ENCODE data around the gene R3HDML.

R3HDML gene

GRCh38 chr20:44370639-44371218 is 33.9 kb downstream of the R3HDML start:
- Histone ChIP-seq H3K27ac (ENCODE audit: low read length) (no peak overlapping the region), H3K27me3 (ENCODE audit: insufficient read depth, low read length) (no peaks in the 10 kb centered on the region), H3K36me3 (ENCODE audit: insufficient read depth, low read depth, low read length) (no peaks in the 10 kb centered on the region), H3K9me3 (ENCODE audit: insufficient read depth, low read depth, low read length) (no peaks in the 10 kb centered on the region), H3K4me1 (ENCODE audit: insufficient read depth, low read length) (no peaks in the 10 kb centered on the region), H3K4me3 (ENCODE audit: low read length) (no peak overlapping the region), H3K9ac (ENCODE audit: low read depth, low read length) (no peak overlapping the region)

DNA sequence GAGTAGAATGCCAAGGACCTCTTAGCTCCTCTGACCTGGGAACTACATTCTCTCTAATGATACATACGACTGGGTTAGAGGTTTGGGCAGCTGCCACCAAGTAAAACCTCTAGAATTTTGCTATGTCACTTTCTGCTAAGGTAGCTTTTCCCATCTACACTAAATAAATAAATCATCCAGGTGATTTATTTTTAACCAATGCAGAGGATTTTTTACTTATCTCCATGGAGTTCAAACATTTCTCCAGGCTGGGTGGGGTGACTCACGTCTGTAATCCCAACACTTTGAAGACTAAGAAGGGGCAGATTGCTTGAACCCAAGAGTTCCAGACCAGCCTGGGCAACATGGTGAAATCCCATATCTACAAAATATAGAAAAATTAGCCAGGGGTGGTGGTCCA is 45.8 kb downstream of the R3HDML start:
- Histone ChIP-seq H3K9me3 (ENCODE audit: insufficient read depth, low read depth, low read length) (no peaks in the 10 kb centered on the region), H3K4me3 (ENCODE audit: low read length) (no peak overlapping the region), H3K36me3 (ENCODE audit: insufficient read depth, low read depth, low read length) (no peaks in the 10 kb centered on the region), H3K27ac (ENCODE audit: low read length) (no peak overlapping the region), H3K4me1 (ENCODE audit: insufficient read depth, low read length) (no peaks in the 10 kb centered on the region), H3K27me3 (ENCODE audit: insufficient read depth, low read length) (no peaks in the 10 kb centered on the region), H3K9ac (ENCODE audit: low read depth, low read length) (no peak overlapping the region)

DNA sequence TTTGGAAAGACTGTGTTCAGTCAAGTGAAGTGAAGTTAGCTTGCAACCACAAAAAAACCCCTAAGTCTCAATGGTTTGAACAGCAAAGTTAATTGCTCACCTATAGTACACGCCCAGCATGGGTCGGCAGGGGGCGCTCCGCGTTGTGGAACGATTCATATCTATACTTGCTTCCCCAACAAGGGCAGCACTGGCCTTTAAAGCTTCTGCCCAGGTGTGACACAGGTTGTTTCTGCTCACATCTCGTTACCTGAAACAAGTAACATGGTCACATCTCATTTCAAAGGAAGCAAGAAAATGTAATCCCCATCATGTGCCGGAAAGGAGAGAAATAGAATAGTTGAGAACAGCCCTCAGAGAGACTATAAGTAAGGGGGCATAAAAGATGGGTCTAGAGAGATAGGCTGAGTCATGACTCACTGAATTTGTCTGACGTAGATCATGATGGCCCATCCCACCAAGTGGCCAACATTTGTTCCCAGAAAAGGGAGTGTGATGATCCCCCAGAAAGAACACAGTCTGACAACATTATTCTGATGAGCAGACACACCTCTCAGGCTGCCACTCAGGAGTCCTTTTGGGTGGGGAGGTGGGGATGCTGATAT is 47.7 kb downstream of the R3HDML start:
- no peaks in the 10 kb centered on the region for H3K36me3 ChIP-seq (ENCODE audit: insufficient read depth, low read depth, low read length)
- H3K4me3 ChIP-seq (ENCODE audit: low read length), result no peak overlapping the region
- H3K9me3 ChIP-seq (ENCODE audit: insufficient read depth, low read depth, low read length), result no peaks in the 10 kb centered on the region
- H3K9ac ChIP-seq (ENCODE audit: low read depth, low read length), result no peak overlapping the region
- H3K4me1 ChIP-seq (ENCODE audit: insufficient read depth, low read length), result no peaks in the 10 kb centered on the region
- no peak overlapping the region for H3K27ac ChIP-seq (ENCODE audit: low read length)
- H3K27me3 ChIP-seq (ENCODE audit: insufficient read depth, low read length), result peaks cover 8% of the 10 kb centered on the region

DNA sequence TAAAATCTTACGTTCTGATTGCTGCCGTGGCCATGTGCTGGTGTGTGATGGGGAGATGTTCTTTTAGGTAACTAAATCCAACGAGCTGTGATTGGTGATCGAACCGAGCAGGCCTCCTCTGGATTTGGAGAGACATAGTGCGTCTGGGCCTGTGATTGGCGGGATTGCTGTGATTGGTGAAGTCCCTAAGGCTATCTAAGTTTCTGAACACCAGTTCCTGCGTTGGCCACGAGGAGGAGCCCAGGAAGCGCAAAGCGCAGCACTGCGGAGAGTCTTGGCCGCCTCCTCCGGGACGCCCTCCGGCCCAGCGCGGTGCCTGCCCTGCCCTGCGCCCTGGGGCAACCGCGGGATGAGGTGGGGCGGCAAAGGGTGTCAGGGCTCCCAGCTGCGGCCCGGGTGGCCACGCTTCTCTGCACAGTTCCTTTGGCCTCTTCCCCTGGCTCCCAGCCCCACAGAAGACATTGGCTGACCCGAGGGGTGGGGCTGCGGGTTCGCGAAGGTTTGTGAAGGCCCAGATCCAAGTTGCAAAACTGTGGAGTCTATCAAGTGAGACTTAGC is 51.7 kb downstream of the R3HDML start:
- Histone ChIP-seq H3K4me1 (ENCODE audit: insufficient read depth, low read length) (no peaks in the 10 kb centered on the region), H3K9ac (ENCODE audit: low read depth, low read length) (no peak overlapping the region), H3K4me3 (ENCODE audit: low read length) (peak overlapping the region; percentile 53; the same call in 1 of the 2 replicates)

GRCh38 chr20:44389871-44390270 is 53.0 kb downstream of the R3HDML start:
- no peak overlapping the region for H3K4me3 ChIP-seq (ENCODE audit: low read length)
- peaks cover 12% of the 10 kb centered on the region for H3K27me3 ChIP-seq (ENCODE audit: insufficient read depth, low read length)
- no peaks in the 10 kb centered on the region for H3K9me3 ChIP-seq (ENCODE audit: insufficient read depth, low read depth, low read length)
- no peaks in the 10 kb centered on the region for H3K4me1 ChIP-seq (ENCODE audit: insufficient read depth, low read length)
- no peak overlapping the region for H3K27ac ChIP-seq (ENCODE audit: low read length)
- no peaks in the 10 kb centered on the region for H3K36me3 ChIP-seq (ENCODE audit: insufficient read depth, low read depth, low read length)
- H3K9ac ChIP-seq (ENCODE audit: low read depth, low read length), result no peak overlapping the region

More for the DNA sequence above, 51.7 kb downstream of the R3HDML start:
- Histone ChIP-seq H3K27ac (ENCODE audit: low read length) (no peak overlapping the region), H3K9me3 (ENCODE audit: insufficient read depth, low read depth, low read length) (no peaks in the 10 kb centered on the region), H3K36me3 (ENCODE audit: insufficient read depth, low read depth, low read length) (no peaks in the 10 kb centered on the region), H3K27me3 (ENCODE audit: insufficient read depth, low read length) (peaks cover 12% of the 10 kb centered on the region)

- Histone ChIP-seq H3K4me3 (ENCODE audit: low read length) (no peak overlapping the region), H3K27me3 (ENCODE audit: insufficient read depth, low read length) (peaks cover 12% of the 10 kb centered on the region), H3K36me3 (ENCODE audit: insufficient read depth, low read depth, low read length) (no peaks in the 10 kb centered on the region), H3K27ac (ENCODE audit: low read length) (no peak overlapping the region), H3K9ac (ENCODE audit: low read depth, low read length) (no peak overlapping the region), H3K4me1 (ENCODE audit: insufficient read depth, low read length) (no peaks in the 10 kb centered on the region), H3K9me3 (ENCODE audit: insufficient read depth, low read depth, low read length) (no peaks in the 10 kb centered on the region)
Measured at GRCh38 chr20:44390280-44390679, 53.4 kb downstream of the R3HDML start.

DNA sequence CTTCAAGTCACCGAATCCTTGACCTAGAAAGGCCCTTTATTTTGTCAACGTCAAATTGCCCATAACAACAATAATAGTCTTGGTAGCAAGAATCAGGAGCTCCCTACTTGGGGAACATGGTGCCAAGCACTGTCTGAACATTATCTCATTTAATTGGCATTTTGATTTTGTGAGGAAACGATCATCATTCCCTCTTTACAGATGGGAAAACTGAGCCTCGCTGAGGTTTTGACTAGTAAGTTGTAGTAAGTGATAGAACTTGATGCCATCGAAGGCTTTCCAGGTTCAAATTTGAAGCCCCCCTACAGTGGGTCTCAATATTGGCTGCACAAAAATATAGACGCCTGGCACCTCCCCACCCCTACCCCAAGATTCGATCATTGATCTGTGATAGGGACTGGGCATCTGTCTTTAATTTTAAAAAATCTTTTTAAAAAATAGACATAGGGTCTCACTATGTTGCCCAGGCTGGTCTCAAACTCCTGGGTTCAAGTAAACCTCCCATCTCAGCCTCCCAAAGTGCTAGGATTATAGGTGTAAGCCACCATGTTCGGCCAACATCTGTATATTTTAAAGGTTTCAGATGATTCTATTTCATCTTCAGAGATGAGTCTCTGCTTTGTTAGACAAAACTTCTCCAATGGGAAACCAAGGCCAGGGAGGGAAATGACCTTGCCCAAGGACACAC is 55.4 kb downstream of the R3HDML start:
- no peak overlapping the region for H3K4me3 ChIP-seq (ENCODE audit: low read length)
- H3K27ac ChIP-seq (ENCODE audit: low read length), result no peak overlapping the region
- H3K9me3 ChIP-seq (ENCODE audit: insufficient read depth, low read depth, low read length), result no peaks in the 10 kb centered on the region
- H3K36me3 ChIP-seq (ENCODE audit: insufficient read depth, low read depth, low read length), result no peaks in the 10 kb centered on the region
- H3K4me1 ChIP-seq (ENCODE audit: insufficient read depth, low read length), result no peaks in the 10 kb centered on the region
- H3K27me3 ChIP-seq (ENCODE audit: insufficient read depth, low read length), result peaks cover 12% of the 10 kb centered on the region
- H3K9ac ChIP-seq (ENCODE audit: low read depth, low read length), result no peak overlapping the region

DNA sequence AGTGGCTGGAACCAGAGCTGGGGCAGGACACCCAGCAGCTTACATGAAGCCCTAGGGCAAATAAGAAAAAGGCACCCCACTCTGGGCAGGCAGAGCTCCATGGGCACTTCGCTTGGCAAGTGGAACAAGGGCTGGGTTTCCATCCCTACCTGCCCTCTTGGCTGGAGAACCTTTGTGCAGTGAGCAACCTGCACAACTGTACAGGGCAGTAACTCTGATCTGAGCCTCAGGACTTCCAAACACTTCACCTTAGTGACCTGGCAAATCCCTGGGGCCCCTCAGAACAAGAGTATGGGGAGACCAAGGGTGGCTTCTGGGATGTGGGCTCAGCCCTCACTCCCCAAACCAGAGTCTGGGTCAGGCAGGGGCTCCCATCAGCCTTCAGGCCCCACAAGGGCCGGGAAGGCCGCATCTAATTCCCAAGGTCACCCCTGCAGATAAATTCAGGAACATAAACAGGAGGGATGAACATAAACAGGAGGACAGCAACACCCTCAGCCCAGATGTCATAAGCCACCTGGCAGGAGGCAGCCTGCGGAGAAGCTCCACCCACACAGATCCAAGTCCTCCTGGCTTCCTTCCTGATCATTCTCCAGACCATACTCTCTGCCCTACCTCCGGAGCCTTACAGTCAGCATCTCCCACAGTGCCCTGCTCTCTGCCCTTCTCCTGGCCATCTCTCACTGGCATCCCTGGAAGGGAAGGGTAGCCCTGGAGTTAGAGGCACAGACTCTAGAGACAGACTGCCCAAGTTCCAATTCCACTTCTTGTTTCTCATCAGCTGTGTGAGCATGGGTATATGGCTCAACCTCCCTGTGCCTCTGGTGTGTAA is 56.1 kb downstream of the R3HDML start:
- no peaks in the 10 kb centered on the region for H3K36me3 ChIP-seq (ENCODE audit: insufficient read depth, low read depth, low read length)
- no peak overlapping the region for H3K4me3 ChIP-seq (ENCODE audit: low read length)
- no peaks in the 10 kb centered on the region for H3K4me1 ChIP-seq (ENCODE audit: insufficient read depth, low read length)
- H3K9me3 ChIP-seq (ENCODE audit: insufficient read depth, low read depth, low read length), result no peaks in the 10 kb centered on the region
- no peak overlapping the region for H3K27ac ChIP-seq (ENCODE audit: low read length)
- H3K27me3 ChIP-seq (ENCODE audit: insufficient read depth, low read length), result peaks cover 12% of the 10 kb centered on the region
- no peak overlapping the region for H3K9ac ChIP-seq (ENCODE audit: low read depth, low read length)

GRCh38 chr20:44393608-44394451 is 57.0 kb downstream of the R3HDML start:
- H3K9me3 ChIP-seq (ENCODE audit: insufficient read depth, low read depth, low read length), result no peaks in the 10 kb centered on the region
- H3K9ac ChIP-seq (ENCODE audit: low read depth, low read length), result no peak overlapping the region
- H3K4me1 ChIP-seq (ENCODE audit: insufficient read depth, low read length), result no peaks in the 10 kb centered on the region
- H3K27me3 ChIP-seq (ENCODE audit: insufficient read depth, low read length), result peaks cover 11% of the 10 kb centered on the region
- no peak overlapping the region for H3K4me3 ChIP-seq (ENCODE audit: low read length)
- no peaks in the 10 kb centered on the region for H3K36me3 ChIP-seq (ENCODE audit: insufficient read depth, low read depth, low read length)
- no peak overlapping the region for H3K27ac ChIP-seq (ENCODE audit: low read length)

DNA sequence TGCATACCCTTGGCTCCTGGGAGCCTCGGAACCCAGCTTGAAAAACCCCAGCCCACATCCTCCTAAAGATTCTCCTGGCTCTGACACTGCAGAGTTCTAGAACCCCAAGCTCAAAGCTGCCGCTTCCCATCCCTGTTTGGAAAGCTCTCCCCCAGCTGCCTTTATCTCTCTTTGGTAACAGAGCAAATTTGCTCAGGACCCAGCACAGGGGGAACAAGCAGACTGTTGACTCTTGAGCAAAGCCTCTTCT is 57.5 kb downstream of the R3HDML start:
- H3K36me3 ChIP-seq (ENCODE audit: insufficient read depth, low read depth, low read length), result no peaks in the 10 kb centered on the region
- no peaks in the 10 kb centered on the region for H3K9me3 ChIP-seq (ENCODE audit: insufficient read depth, low read depth, low read length)
- no peak overlapping the region for H3K4me3 ChIP-seq (ENCODE audit: low read length)
- H3K4me1 ChIP-seq (ENCODE audit: insufficient read depth, low read length), result no peaks in the 10 kb centered on the region
- no peak overlapping the region for H3K27ac ChIP-seq (ENCODE audit: low read length)
- H3K9ac ChIP-seq (ENCODE audit: low read depth, low read length), result no peak overlapping the region
- peaks cover 5% of the 10 kb centered on the region for H3K27me3 ChIP-seq (ENCODE audit: insufficient read depth, low read length)
